Measurements from ENCODE around the gene DIP2C. TPM values are rescaled to one million over a fixed set of nuclear protein-coding genes. Genes with fewer than 3 reads are reported as not detected.
"Not testable (repeated sequence)": the region's sequence is repeated elsewhere in the genome, so short reads cannot be mapped to it uniquely, and the experiment has no call there.

The DIP2C gene
- total RNA-seq, 1 donor from 2014 or later, result 23.1 TPM

DNA sequence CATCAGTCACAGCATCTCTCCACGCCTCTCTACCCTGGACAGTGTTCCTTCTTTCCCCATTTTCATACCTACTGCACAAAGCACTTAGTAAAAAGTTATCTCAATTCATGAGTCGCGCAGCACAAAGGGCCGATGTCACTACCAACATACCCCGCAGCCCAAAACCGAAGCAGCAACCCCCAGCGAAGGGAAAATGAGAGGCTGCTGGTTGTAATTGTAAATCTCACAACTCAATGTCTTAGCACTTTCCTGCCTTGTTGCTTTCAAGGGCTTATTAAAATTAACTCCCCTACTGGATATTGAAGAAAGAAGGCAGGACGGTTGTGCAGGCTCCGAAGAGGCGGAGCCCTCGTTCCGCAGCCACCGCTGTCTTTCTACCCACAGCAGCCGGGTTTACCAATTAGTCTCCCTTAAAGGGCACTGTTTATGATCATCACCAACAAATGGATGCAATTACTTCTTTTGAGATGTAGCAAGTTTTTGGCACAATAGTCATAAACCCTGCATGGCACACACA, 6.5 kb downstream of the DIP2C start:
- Mint-ChIP-seq H3K4me3 (peak overlapping the region; percentile 6), H3K4me1 (ENCODE audit: unreplicated experiment) (peaks cover 29% of the 10 kb centered on the region), H3K9me3 (no peaks in the 10 kb centered on the region), H3K36me3 (peaks cover 3% of the 10 kb centered on the region), H3K27ac (no peak overlapping the region), H3K27me3 (no peaks in the 10 kb centered on the region)
- TF ChIP-seq, protein P1, sequence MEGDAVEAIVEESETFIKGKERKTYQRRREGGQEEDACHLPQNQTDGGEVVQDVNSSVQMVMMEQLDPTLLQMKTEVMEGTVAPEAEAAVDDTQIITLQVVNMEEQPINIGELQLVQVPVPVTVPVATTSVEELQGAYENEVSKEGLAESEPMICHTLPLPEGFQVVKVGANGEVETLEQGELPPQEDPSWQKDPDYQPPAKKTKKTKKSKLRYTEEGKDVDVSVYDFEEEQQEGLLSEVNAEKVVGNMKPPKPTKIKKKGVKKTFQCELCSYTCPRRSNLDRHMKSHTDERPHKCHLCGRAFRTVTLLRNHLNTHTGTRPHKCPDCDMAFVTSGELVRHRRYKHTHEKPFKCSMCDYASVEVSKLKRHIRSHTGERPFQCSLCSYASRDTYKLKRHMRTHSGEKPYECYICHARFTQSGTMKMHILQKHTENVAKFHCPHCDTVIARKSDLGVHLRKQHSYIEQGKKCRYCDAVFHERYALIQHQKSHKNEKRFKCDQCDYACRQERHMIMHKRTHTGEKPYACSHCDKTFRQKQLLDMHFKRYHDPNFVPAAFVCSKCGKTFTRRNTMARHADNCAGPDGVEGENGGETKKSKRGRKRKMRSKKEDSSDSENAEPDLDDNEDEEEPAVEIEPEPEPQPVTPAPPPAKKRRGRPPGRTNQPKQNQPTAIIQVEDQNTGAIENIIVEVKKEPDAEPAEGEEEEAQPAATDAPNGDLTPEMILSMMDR (conservative IDR thresholded peaks at IDR 0.05), result no peak
- no peak for DNase-seq (ENCODE audit: extremely low spot score, unreplicated experiment)

GRCh38 chr10:681670-682318, 7.7 kb downstream of the DIP2C start:
- no peaks in the 10 kb centered on the region for H3K36me3 Mint-ChIP-seq
- no peak overlapping the region for H3K4me3 Mint-ChIP-seq
- TF ChIP-seq, protein P1 (conservative IDR thresholded peaks at IDR 0.05), result no peak
- peak overlapping the region; percentile 29 for H3K27ac Mint-ChIP-seq
- no peaks in the 10 kb centered on the region for H3K9me3 Mint-ChIP-seq
- peaks cover 19% of the 10 kb centered on the region for H3K4me1 Mint-ChIP-seq (ENCODE audit: unreplicated experiment)
- DNase-seq (ENCODE audit: extremely low spot score, unreplicated experiment), result no peak
- no peaks in the 10 kb centered on the region for H3K27me3 Mint-ChIP-seq

DNA sequence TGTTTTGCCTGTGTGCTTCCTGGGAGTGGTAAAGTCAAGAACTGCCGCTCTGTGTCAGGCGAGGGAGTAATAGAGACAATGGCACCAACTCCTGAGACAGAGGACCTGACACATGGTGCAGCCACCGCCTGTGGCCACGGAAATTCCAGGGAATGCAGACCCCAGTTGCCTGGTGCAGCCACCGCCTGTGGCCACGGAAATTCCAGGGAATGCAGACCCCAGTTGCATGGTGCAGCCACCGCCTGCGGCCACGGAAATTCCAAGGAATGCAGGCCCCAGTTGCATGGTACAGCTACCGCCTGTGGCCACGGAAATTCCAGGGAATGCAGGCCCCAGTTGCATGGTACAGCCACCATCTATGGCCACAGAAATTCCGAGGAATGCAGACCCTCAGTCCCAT, 8.7 kb downstream of the DIP2C start:
- peaks cover 5% of the 10 kb centered on the region for H3K9me3 Mint-ChIP-seq
- no peak overlapping the region for H3K27ac Mint-ChIP-seq
- DNase-seq (ENCODE audit: extremely low spot score, unreplicated experiment), result no peak
- TF ChIP-seq, protein P1 (conservative IDR thresholded peaks at IDR 0.05), result no peak
- no peak overlapping the region for H3K4me3 Mint-ChIP-seq
- H3K27me3 Mint-ChIP-seq, result no peaks in the 10 kb centered on the region
- H3K4me1 Mint-ChIP-seq (ENCODE audit: unreplicated experiment), result peaks cover 19% of the 10 kb centered on the region
- peaks cover 5% of the 10 kb centered on the region for H3K36me3 Mint-ChIP-seq

GRCh38 chr10:680146-680545, 9.3 kb downstream of the DIP2C start:
- Mint-ChIP-seq H3K36me3 (peaks cover 8% of the 10 kb centered on the region), H3K27ac (no peak overlapping the region), H3K27me3 (no peaks in the 10 kb centered on the region), H3K4me1 (ENCODE audit: unreplicated experiment) (peaks cover 19% of the 10 kb centered on the region), H3K9me3 (peaks cover 11% of the 10 kb centered on the region), H3K4me3 (no peak overlapping the region)
- no peak for DNase-seq (ENCODE audit: extremely low spot score, unreplicated experiment)
- TF ChIP-seq, protein P1 (conservative IDR thresholded peaks at IDR 0.05), result no peak

GRCh38 chr10:679556-679955, 9.9 kb downstream of the DIP2C start:
- H3K9me3 Mint-ChIP-seq, result peaks cover 13% of the 10 kb centered on the region
- peaks cover 19% of the 10 kb centered on the region for H3K4me1 Mint-ChIP-seq (ENCODE audit: unreplicated experiment)
- no peak overlapping the region for H3K27ac Mint-ChIP-seq
- TF ChIP-seq, protein P1 (conservative IDR thresholded peaks at IDR 0.05), result no peak
- H3K4me3 Mint-ChIP-seq, result no peak overlapping the region
- no peaks in the 10 kb centered on the region for H3K27me3 Mint-ChIP-seq
- DNase-seq (ENCODE audit: extremely low spot score, unreplicated experiment), result no peak
- peaks cover 8% of the 10 kb centered on the region for H3K36me3 Mint-ChIP-seq

- H3K27ac Mint-ChIP-seq; H3K36me3 Mint-ChIP-seq; H3K27me3 Mint-ChIP-seq; H3K4me3 Mint-ChIP-seq; DNase-seq (ENCODE audit: extremely low spot score, unreplicated experiment): not testable (repeated sequence)
- peaks cover 13% of the 10 kb centered on the region for H3K9me3 Mint-ChIP-seq
- H3K4me1 Mint-ChIP-seq (ENCODE audit: unreplicated experiment), result peaks cover 17% of the 10 kb centered on the region
Observed at GRCh38 chr10:678662-679005, 10.8 kb downstream of the DIP2C start.

All from type B pancreatic cell (in vitro differentiated cells).